Type B pancreatic cell (in vitro differentiated cells): Measurements from ENCODE around the gene TPD52L1. TPM values are rescaled to one million over a fixed set of nuclear protein-coding genes. Genes with fewer than 3 reads are reported as not detected.
A peak's percentile ranks its signal among the peaks of the same experiment; 100 is the strongest.

ENCODE experiments used
- DNase-seq: peaks from one replicate; pipeline ENCODE4 v3.0.0; 2021; ENCODE audit warnings: mixed read lengths; ENCODE audit not compliant: unreplicated experiment; ENCODE audit errors: extremely low spot score
- H3K27ac Mint-ChIP-seq: 2 replicates; pipeline ENCODE4 v1.8.0; 2021; ENCODE audit warnings: mild to moderate bottlenecking, mixed read lengths
- H3K27me3 Mint-ChIP-seq: 2 replicates; pipeline ENCODE4 v1.8.0; 2021; ENCODE audit warnings: mixed read lengths
- H3K36me3 Mint-ChIP-seq: 2 replicates; pipeline ENCODE4 v1.8.0; 2021; ENCODE audit warnings: mixed read lengths
- H3K4me1 Mint-ChIP-seq: one replicate; pipeline ENCODE4 v1.8.0; 2021; ENCODE audit warnings: mixed read lengths; ENCODE audit not compliant: unreplicated experiment
- H3K4me3 Mint-ChIP-seq: 2 replicates; pipeline ENCODE4 v1.8.0; 2021; ENCODE audit warnings: mild to moderate bottlenecking, mixed read lengths
- H3K9me3 Mint-ChIP-seq: 2 replicates; pipeline ENCODE4 v1.8.0; 2021; ENCODE audit warnings: mixed read lengths
- CTCF ChIP-seq: fragments of 200-600 bp; sonication (generic); conservative IDR thresholded peaks from 2 replicates; pipeline ENCODE4 v1.5.0; 2021; ENCODE audit warnings: antibody characterized with exemption, mild to moderate bottlenecking
- total RNA-seq: library from RNA; stranded (reverse); gene quantifications from 2 replicates; pipeline ENCODE4 v1.2.1, GENCODE V29; 2021; ENCODE audit warnings: low replicate concordance

Gene TPD52L1
- total RNA-seq, 1 donor from 2014 or later, result 80.4 TPM

GRCh38 chr6:125192610-125192930 lies 39.0 kb downstream of the TPD52L1 start:
- TF ChIP-seq CTCF, result peak; percentile 13
- H3K36me3 Mint-ChIP-seq, result no peaks in the 10 kb centered on the region
- DNase-seq, result no peak
- H3K9me3 Mint-ChIP-seq, result no peaks in the 10 kb centered on the region
- peak overlapping the region; percentile 89 for H3K27ac Mint-ChIP-seq
- H3K27me3 Mint-ChIP-seq, result no peaks in the 10 kb centered on the region
- H3K4me3 Mint-ChIP-seq, result no peak overlapping the region
- peaks cover 55% of the 10 kb centered on the region for H3K4me1 Mint-ChIP-seq

GRCh38 chr6:125193208-125193607 lies 39.6 kb downstream of the TPD52L1 start:
- TF ChIP-seq CTCF, result no peak
- Mint-ChIP-seq H3K27ac (peak overlapping the region; percentile 89), H3K9me3 (no peaks in the 10 kb centered on the region), H3K27me3 (no peaks in the 10 kb centered on the region), H3K36me3 (no peaks in the 10 kb centered on the region), H3K4me1 (peaks cover 62% of the 10 kb centered on the region), H3K4me3 (peak overlapping the region; percentile 16)
- DNase-seq, result no peak

GRCh38 chr6:125194941-125195340 lies 41.4 kb downstream of the TPD52L1 start:
- Mint-ChIP-seq H3K27ac (no peak overlapping the region), H3K36me3 (no peaks in the 10 kb centered on the region), H3K4me3 (no peak overlapping the region), H3K4me1 (peaks cover 64% of the 10 kb centered on the region), H3K9me3 (no peaks in the 10 kb centered on the region), H3K27me3 (no peaks in the 10 kb centered on the region)
- DNase-seq, result no peak
- no peak for TF ChIP-seq CTCF

GRCh38 chr6:125195526-125195925 lies 42.0 kb downstream of the TPD52L1 start:
- no peak for TF ChIP-seq CTCF
- H3K36me3 Mint-ChIP-seq, result peaks cover 2% of the 10 kb centered on the region
- H3K9me3 Mint-ChIP-seq, result peaks cover 2% of the 10 kb centered on the region
- H3K27me3 Mint-ChIP-seq, result no peaks in the 10 kb centered on the region
- DNase-seq, result no peak
- no peak overlapping the region for H3K4me3 Mint-ChIP-seq
- H3K4me1 Mint-ChIP-seq, result peaks cover 66% of the 10 kb centered on the region
- peak overlapping the region; percentile 15 for H3K27ac Mint-ChIP-seq

GRCh38 chr6:125196613-125197012 lies 43.0 kb downstream of the TPD52L1 start:
- peaks cover 4% of the 10 kb centered on the region for H3K36me3 Mint-ChIP-seq
- H3K4me1 Mint-ChIP-seq, result peaks cover 67% of the 10 kb centered on the region
- H3K9me3 Mint-ChIP-seq, result peaks cover 4% of the 10 kb centered on the region

More at GRCh38 chr6:125196613-125197012, 43.0 kb downstream of the TPD52L1 start:
- H3K27me3 Mint-ChIP-seq, result no peaks in the 10 kb centered on the region
- no peak for TF ChIP-seq CTCF
- peak overlapping the region; percentile 23 for H3K27ac Mint-ChIP-seq
- H3K4me3 Mint-ChIP-seq, result peak overlapping the region; percentile 46
- DNase-seq, result no peak
